CD4-positive, alpha-beta memory T cell (primary cell): Measurements from ENCODE around the gene DMRT1. TPM values are rescaled to one million over a fixed set of nuclear protein-coding genes. Genes with fewer than 3 reads are reported as not detected.

Experiments
- CTCF ChIA-PET: fragments of 350-600 bp; sonication (Branson Sonifier 250); formaldehyde crosslinking; loops from one replicate; lab custom pipeline; 2021; ENCODE audit warnings: inconsistent platforms; ENCODE audit not compliant: partially characterized antibody; lab: Charles Lee
- POLR2A ChIA-PET: fragments of 350-600 bp; sonication (Branson Sonifier 250); formaldehyde crosslinking; loops from one replicate; lab custom pipeline; 2021; ENCODE audit not compliant: partially characterized antibody; lab: Charles Lee
- DNase-seq, 5 donors: peaks; one replicate each; pipeline versions ENCODE4 v3.0.0 to v3.0.0-alpha.2; 2020 to 2022; ENCODE audit warnings: mixed read lengths in 1 of 5
- H3K27ac ChIP-seq: one replicate; pipeline ENCODE4 v1.7.0; 2013; ENCODE audit warnings: low read depth, low read length
- H3K27me3 ChIP-seq: 2 replicates; pipeline ENCODE4 v1.7.0; 2013; ENCODE audit warnings: mild to moderate bottlenecking, low read length, moderate library complexity; ENCODE audit not compliant: insufficient read depth
- H3K36me3 ChIP-seq: 2 replicates; pipeline ENCODE4 v1.7.0; 2013; ENCODE audit warnings: mild to moderate bottlenecking, low read length, moderate library complexity; ENCODE audit not compliant: insufficient read depth
- H3K4me1 ChIP-seq: 2 replicates; pipeline ENCODE4 v1.7.0; 2013; ENCODE audit warnings: mild to moderate bottlenecking, low read length, moderate library complexity; ENCODE audit not compliant: insufficient read depth
- H3K4me3 ChIP-seq, 2 donors: one replicate each; pipeline ENCODE4 v1.7.0; 2013; ENCODE audit warnings: low read length in 2 of 2, mild to moderate bottlenecking in 1 of 2
- H3K9me3 ChIP-seq, 2 donors: one replicate each; pipeline ENCODE4 v1.7.0; 2013; ENCODE audit warnings: low read length in 2 of 2, control low read depth in 1 of 2; ENCODE audit not compliant: control insufficient read depth in 1 of 2
- H3K27ac Mint-ChIP-seq, 7 donors: one replicate each; pipeline ENCODE4 v1.8.0; 2020 to 2021; ENCODE audit warnings: mixed read lengths in 7 of 7, mild to moderate bottlenecking in 6 of 7, inconsistent platforms in 3 of 7, moderate library complexity in 3 of 7
- H3K27me3 Mint-ChIP-seq, 2 donors: one replicate each; pipeline ENCODE4 v1.8.0; 2020 to 2021; ENCODE audit warnings: mixed read lengths in 2 of 2
- H3K36me3 Mint-ChIP-seq, 2 donors: one replicate each; pipeline ENCODE4 v1.8.0; 2020 to 2021; ENCODE audit warnings: mixed read lengths in 2 of 2, inconsistent platforms in 1 of 2, mild to moderate bottlenecking in 1 of 2
- H3K4me1 Mint-ChIP-seq, 4 donors: one replicate each; pipeline ENCODE4 v1.8.0; 2020 to 2021; ENCODE audit warnings: mixed read lengths in 4 of 4, mild to moderate bottlenecking in 1 of 4
- H3K4me3 Mint-ChIP-seq, 8 donors: one replicate each; pipeline ENCODE4 v1.8.0; 2020 to 2021; ENCODE audit warnings: mixed read lengths in 8 of 8, mild to moderate bottlenecking in 7 of 8, moderate library complexity in 6 of 8, inconsistent platforms in 3 of 8
- H3K9me3 Mint-ChIP-seq, 8 donors: one replicate each; pipeline ENCODE4 v1.8.0; 2020 to 2021; ENCODE audit warnings: mixed read lengths in 8 of 8, mild to moderate bottlenecking in 5 of 8, inconsistent platforms in 3 of 8, moderate library complexity in 1 of 8
- intact Hi-C: fragments of 100-400 bp; cut with micrococcal nuclease; formaldehyde crosslinking; loops from one replicate; pipeline ENCODE4 v1.15.1; 2023
- polyA plus RNA-seq, 2 donors: library from polyadenylated mRNA; unstranded; fragments of 300-500 nt; fragmentation: Illumina TruSeq; gene quantifications; one replicate each; pipeline ENCODE4 v1.2.3, GENCODE V29; 2021
- total RNA-seq, 2 experiments: library from RNA; stranded (reverse); gene quantifications; one replicate each; pipeline ENCODE4 v1.2.3, GENCODE V29; 2021

DMRT1 gene
- total and polyA plus RNA-seq, 4 experiments from 2014 or later: not detected

GRCh38 chr9:883011-883410, 41.5 kb downstream of the DMRT1 start:
- Mint-ChIP-seq H3K27ac (no peak overlapping the region), H3K27me3 (peaks cover 15 to 35% of the 10 kb centered on the region in 2 donors)
- POLR2A ChIA-PET: no interaction called here

GRCh38 chr9:886886-887285, 45.4 kb downstream of the DMRT1 start:
- H3K27ac Mint-ChIP-seq: no peak overlapping the region
- no peaks in the 10 kb centered on the region for H3K4me1 Mint-ChIP-seq
- no peak for DNase-seq
- H3K4me3 Mint-ChIP-seq: no peak overlapping the region
- intact Hi-C loops: no loop called here
- Histone ChIP-seq H3K27me3 (no peaks in the 10 kb centered on the region), H3K4me3 (no peak overlapping the region), H3K27ac (no peak overlapping the region), H3K4me1 (no peaks in the 10 kb centered on the region), H3K9me3 (no peaks in the 10 kb centered on the region), H3K36me3 (no peaks in the 10 kb centered on the region)
- H3K9me3 Mint-ChIP-seq: no peaks in the 10 kb centered on the region
- ChIA-PET POLR2A (no interaction called here), CTCF (no interaction called here)
- H3K27me3 Mint-ChIP-seq: peaks cover 7 to 13% of the 10 kb centered on the region in 2 donors
- H3K36me3 Mint-ChIP-seq: no peaks in the 10 kb centered on the region

More at GRCh38 chr9:883011-883410, 41.5 kb downstream of the DMRT1 start:
- no peak overlapping the region for H3K4me3 ChIP-seq
- H3K27me3 ChIP-seq: no peaks in the 10 kb centered on the region
- no peaks in the 10 kb centered on the region for H3K9me3 ChIP-seq
- H3K4me1 ChIP-seq: no peaks in the 10 kb centered on the region
- intact Hi-C loops: no loop called here
- no peaks in the 10 kb centered on the region for H3K9me3 Mint-ChIP-seq
- no peak overlapping the region for H3K4me3 Mint-ChIP-seq
- H3K4me1 Mint-ChIP-seq: peaks cover 0 to 9% (median 0%) of the 10 kb centered on the region in 4 donors
- no peak overlapping the region for H3K27ac ChIP-seq
- CTCF ChIA-PET: interaction anchor here (1.3 kb wide), 1 partner anchor 11 kb away, joined by 7 read pairs; no protein-coding TSS in a partner anchor
- no peak for DNase-seq
- H3K36me3 Mint-ChIP-seq: no peaks in the 10 kb centered on the region
- no peaks in the 10 kb centered on the region for H3K36me3 ChIP-seq

GRCh38 chr9:892123-892522, 50.6 kb downstream of the DMRT1 start:
- peaks cover 11% of the 10 kb centered on the region for H3K4me1 ChIP-seq
- H3K9me3 Mint-ChIP-seq: no peaks in the 10 kb centered on the region
- no peaks in the 10 kb centered on the region for H3K27me3 ChIP-seq
- DNase-seq: no peak
- ChIA-PET POLR2A (no interaction called here), CTCF (interaction anchor here (1.0 to 6.1 kb wide), 2 partner anchors 106 to 117 kb away, joined by 3 to 68 read pairs; no protein-coding TSS in a partner anchor)
- no peak overlapping the region for H3K4me3 Mint-ChIP-seq
- H3K4me3 ChIP-seq: no peak overlapping the region
- no peaks in the 10 kb centered on the region for H3K36me3 Mint-ChIP-seq
- peaks cover 6 to 12% (median 10%) of the 10 kb centered on the region in 4 donors for H3K4me1 Mint-ChIP-seq
- intact Hi-C loops: loop anchor here (5.0 kb wide), 1 partner anchor 1195 kb away; no protein-coding TSS in a partner anchor
- H3K9me3 ChIP-seq: no peaks in the 10 kb centered on the region
- no peak overlapping the region for H3K27ac Mint-ChIP-seq
- H3K27me3 Mint-ChIP-seq: peaks cover 2 to 12% of the 10 kb centered on the region in 2 donors
- no peak overlapping the region for H3K27ac ChIP-seq
- no peaks in the 10 kb centered on the region for H3K36me3 ChIP-seq

- Histone ChIP-seq H3K36me3 (no peaks in the 10 kb centered on the region), H3K4me1 (peaks cover 11% of the 10 kb centered on the region), H3K27ac (no peak overlapping the region), H3K9me3 (no peaks in the 10 kb centered on the region), H3K27me3 (no peaks in the 10 kb centered on the region), H3K4me3 (no peak overlapping the region)
- DNase-seq: no peak
- Mint-ChIP-seq H3K36me3 (no peaks in the 10 kb centered on the region), H3K27me3 (peaks cover 0 to 8% of the 10 kb centered on the region in 2 donors), H3K4me3 (no peak overlapping the region), H3K4me1 (peaks cover 6 to 12% (median 10%) of the 10 kb centered on the region in 4 donors), H3K27ac (no peak overlapping the region), H3K9me3 (no peaks in the 10 kb centered on the region)
- ChIA-PET CTCF (interaction anchor here (0.6 to 6.1 kb wide), 6 partner anchors 10 to 1905 kb away, joined by 3 to 68 read pairs (median 5); no protein-coding TSS in a partner anchor), POLR2A (no interaction called here)
- intact Hi-C loops: loop anchor here (5.0 kb wide), 1 partner anchor 1194 kb away; no protein-coding TSS in a partner anchor
These were observed 51.6 kb downstream of the DMRT1 start for GRCh38 chr9:893115-893514.

- peaks cover 2 to 7% of the 10 kb centered on the region in 2 donors for H3K27me3 Mint-ChIP-seq
- no peak overlapping the region for H3K27ac ChIP-seq
- no peaks in the 10 kb centered on the region for H3K9me3 ChIP-seq
- no peaks in the 10 kb centered on the region for H3K27me3 ChIP-seq
- no peaks in the 10 kb centered on the region for H3K9me3 Mint-ChIP-seq
- peaks cover 11% of the 10 kb centered on the region for H3K4me1 ChIP-seq
- CTCF ChIA-PET: interaction anchor here (0.7 to 6.1 kb wide), 7 partner anchors 9 to 115 kb away, joined by 3 to 68 read pairs (median 5); no protein-coding TSS in a partner anchor
- no peak overlapping the region for H3K4me3 ChIP-seq
- intact Hi-C loops: loop anchor here (5.0 kb wide), 1 partner anchor 1193 kb away; no protein-coding TSS in a partner anchor
- peak overlapping the region in 7 of 8 donors; percentile 3 to 78 (median 64) for H3K4me3 Mint-ChIP-seq
- peak overlapping the region in 4 of 7 donors; percentile 40 to 84 (median 74) for H3K27ac Mint-ChIP-seq
- peaks cover 6 to 12% (median 10%) of the 10 kb centered on the region in 4 donors for H3K4me1 Mint-ChIP-seq
- H3K36me3 ChIP-seq: no peaks in the 10 kb centered on the region
- no peaks in the 10 kb centered on the region for H3K36me3 Mint-ChIP-seq
- POLR2A ChIA-PET: no interaction called here
- peak; percentile 47 to 70 (median 58) for DNase-seq
These were observed 52.4 kb downstream of the DMRT1 start for GRCh38 chr9:893843-894420.

- ChIA-PET CTCF (interaction anchor here (0.6 to 2.2 kb wide), 6 partner anchors 9 to 110 kb away, joined by 3 to 5 read pairs (median 4); no protein-coding TSS in a partner anchor), POLR2A (no interaction called here)
- Histone ChIP-seq H3K36me3 (no peaks in the 10 kb centered on the region), H3K4me3 (no peak overlapping the region), H3K27ac (no peak overlapping the region), H3K27me3 (no peaks in the 10 kb centered on the region), H3K9me3 (no peaks in the 10 kb centered on the region), H3K4me1 (no peaks in the 10 kb centered on the region)
- Mint-ChIP-seq H3K27ac (no peak overlapping the region), H3K36me3 (no peaks in the 10 kb centered on the region), H3K9me3 (no peaks in the 10 kb centered on the region), H3K27me3 (peaks cover 8 to 10% of the 10 kb centered on the region in 2 donors), H3K4me1 (peaks cover 0 to 3% (median under 1%) of the 10 kb centered on the region in 4 donors), H3K4me3 (no peak overlapping the region)
- DNase-seq: no peak
- intact Hi-C loops: no loop called here
These were observed 58.1 kb downstream of the DMRT1 start for GRCh38 chr9:899440-900184.

GRCh38 chr9:903886-904285, 62.4 kb downstream of the DMRT1 start:
- intact Hi-C loops: no loop called here
- Histone ChIP-seq H3K9me3 (no peaks in the 10 kb centered on the region), H3K27ac (no peak overlapping the region), H3K27me3 (no peaks in the 10 kb centered on the region), H3K36me3 (no peaks in the 10 kb centered on the region), H3K4me3 (no peak overlapping the region), H3K4me1 (no peaks in the 10 kb centered on the region)
- H3K9me3 Mint-ChIP-seq: no peaks in the 10 kb centered on the region
- H3K4me1 Mint-ChIP-seq: peaks cover 0 to 1% (median 0%) of the 10 kb centered on the region in 4 donors
- CTCF ChIA-PET: interaction anchor here (1.5 kb wide), 1 partner anchor 10 kb away, joined by 5 read pairs; no protein-coding TSS in a partner anchor
- peaks cover 34 to 38% of the 10 kb centered on the region in 2 donors for H3K27me3 Mint-ChIP-seq
- no peak for DNase-seq
- POLR2A ChIA-PET: no interaction called here
- no peak overlapping the region for H3K4me3 Mint-ChIP-seq
- no peak overlapping the region for H3K27ac Mint-ChIP-seq
- H3K36me3 Mint-ChIP-seq: no peaks in the 10 kb centered on the region
